Activated CD4-positive, alpha-beta T cell treated with anti-CD3 and anti-CD28 coated beads for 4 hours (primary cell): ENCODE data around the gene TNFRSF17.

Experiments used
- DNase-seq, 2 donors: peaks; one replicate each; pipeline ENCODE4 v3.0.0-alpha.2; 2020

TNFRSF17 gene

GRCh38 chr16:12009462-12009861 lies 44.5 kb downstream of the TNFRSF17 start:
- no peak for DNase-seq

GRCh38 chr16:12009922-12010321 lies 44.9 kb downstream of the TNFRSF17 start:
- DNase-seq, result no peak

GRCh38 chr16:12010388-12011251 lies 45.6 kb downstream of the TNFRSF17 start:
- DNase-seq, result no peak

- no peak for DNase-seq
Measured at GRCh38 chr16:12011565-12011964, 46.6 kb downstream of the TNFRSF17 start.

- DNase-seq, result no peak
Measured at GRCh38 chr16:12016291-12016947, 51.4 kb downstream of the TNFRSF17 start.

GRCh38 chr16:12017558-12017957 lies 52.5 kb downstream of the TNFRSF17 start:
- DNase-seq, result no peak
